Gastrocnemius medialis (tissue), 4 donors: ENCODE results near the gene TUBB1.

Experiments
- CTCF ChIP-seq, 5 experiments: fragments of 450-650 bp in 3 of 5; fragments of 200-600 bp in 2 of 5; sonication (generic) in 2 of 5; IDR thresholded peaks in 4 of 5; conservative IDR thresholded peaks in 1 of 5; 1 replicate in 4 of 5; 2 replicates in 1 of 5; pipeline ENCODE4 v1.5.1; 2016 to 2019; ENCODE audit warnings: antibody characterized with exemption in 5 of 5, mild to moderate bottlenecking in 3 of 5, moderate library complexity in 3 of 5
- POLR2A ChIP-seq, 2 donors: fragments of 450-650 bp; IDR thresholded peaks; one replicate each; pipeline ENCODE4 v1.6.1; 2017; ENCODE audit warnings: antibody characterized with exemption in 2 of 2, mild to moderate bottlenecking in 2 of 2, moderate library complexity in 2 of 2

DNA sequence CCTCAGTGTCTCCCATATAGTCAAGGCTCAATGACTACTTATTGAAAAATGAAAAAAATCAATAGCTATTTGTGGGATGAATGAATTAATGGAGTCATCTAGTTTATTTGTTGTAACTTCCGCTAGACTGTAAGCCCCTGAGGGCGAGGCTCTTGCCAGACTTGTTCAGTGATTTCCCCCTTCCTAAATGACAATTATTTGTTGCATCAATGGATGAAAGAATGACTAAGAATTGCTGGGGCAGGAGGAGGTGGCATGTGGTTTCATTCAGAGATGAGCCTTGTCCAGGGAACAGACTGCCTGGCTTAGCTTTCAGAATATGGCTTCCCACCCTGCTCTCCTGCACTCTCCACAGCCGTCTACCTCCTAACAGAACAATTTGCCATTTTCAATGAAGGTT is 24.5 kb downstream of the TUBB1 start:
- TF ChIP-seq POLR2A (IDR thresholded peaks at IDR 0.05) (no peak), CTCF (IDR thresholded peaks at IDR 0.05 in 4 of 5, conservative IDR thresholded peaks at IDR 0.05 in 1 of 5) (no peak)
